HG03354 (cell line): ENCODE data around the gene MSANTD4.
"Not testable (repeated sequence)": the region's sequence is repeated elsewhere in the genome, so short reads cannot be mapped to it uniquely, and the experiment has no call there.

Source experiments
- ATAC-seq: cut with Tn5 transposase; IDR thresholded peaks from one replicate; pipeline ENCODE4 v1.9.1; 2021; ENCODE audit warnings: mild to moderate bottlenecking; ENCODE audit not compliant: unreplicated experiment, poor library complexity, severe bottlenecking

The MSANTD4 gene

GRCh38 chr11:106021967-106022794, at the start of gene MSANTD4:
Gene MSANTD4, minus strand, starts transcription at chr11:106022240. Its CDS starts 11,323 bp downstream, at chr11:106010917.
- ATAC-seq = peak; percentile 98

GRCh38 chr11:106070606-106071005, 48.6 kb upstream of the MSANTD4 start:
- ATAC-seq = no peak

GRCh38 chr11:106063009-106063408, 41.0 kb upstream of the MSANTD4 start:
- ATAC-seq = peak; percentile 74

GRCh38 chr11:106061954-106062949, 40.2 kb upstream of the MSANTD4 start:
- no peak for ATAC-seq

- ATAC-seq = peak; percentile 40
These were observed 39.3 kb upstream of the MSANTD4 start for GRCh38 chr11:106061249-106061784.

- no peak for ATAC-seq
These were observed 37.6 kb upstream of the MSANTD4 start for GRCh38 chr11:106059617-106060016.

- not testable (repeated sequence) for ATAC-seq
These were observed 36.3 kb upstream of the MSANTD4 start for GRCh38 chr11:106058377-106058776.

GRCh38 chr11:106051103-106051502, 29.1 kb upstream of the MSANTD4 start:
- ATAC-seq = no peak

GRCh38 chr11:106049727-106050476, 27.9 kb upstream of the MSANTD4 start:
- no peak for ATAC-seq

GRCh38 chr11:106047631-106048030, 25.6 kb upstream of the MSANTD4 start:
- ATAC-seq = no peak

- no peak for ATAC-seq
These were observed 21.5 kb upstream of the MSANTD4 start for GRCh38 chr11:106043540-106043939.

GRCh38 chr11:106032861-106033260, 10.8 kb upstream of the MSANTD4 start:
- no peak for ATAC-seq

GRCh38 chr11:106031936-106032335, 9.9 kb upstream of the MSANTD4 start:
- no peak for ATAC-seq

- ATAC-seq = peak; percentile 84
These were observed 9.3 kb upstream of the MSANTD4 start for GRCh38 chr11:106031202-106031810.

- ATAC-seq = no peak
These were observed 8.6 kb upstream of the MSANTD4 start for GRCh38 chr11:106030609-106031008.

- no peak for ATAC-seq
These were observed 795 bp upstream of the MSANTD4 start for GRCh38 chr11:106022795-106023275.

GRCh38 chr11:106021181-106021966, 666 bp downstream of the MSANTD4 start:
- ATAC-seq = peak; percentile 16

- no peak for ATAC-seq
These were observed 4.9 kb downstream of the MSANTD4 start for GRCh38 chr11:106017093-106017492.
